Anterior cingulate cortex (tissue), 58 donors: ENCODE results near the gene ABHD12B.
"Not testable (repeated sequence)": the region's sequence is repeated elsewhere in the genome, so short reads cannot be mapped to it uniquely, and the experiment has no call there.

ENCODE experiments used
- DNase-seq, 58 donors: peaks; one replicate each; lab custom pipeline; 2025; lab: John Stamatoyannopoulos, UW

Gene ABHD12B

GRCh38 chr14:50883827-50884197, 12.0 kb downstream of the ABHD12B start:
- no peak for DNase-seq

- no peak for DNase-seq
Observed at GRCh38 chr14:50887476-50887875, 15.6 kb downstream of the ABHD12B start.

GRCh38 chr14:50892255-50892654, 20.4 kb downstream of the ABHD12B start:
- DNase-seq, result no peak

GRCh38 chr14:50896421-50896820, 24.6 kb downstream of the ABHD12B start:
- not testable (repeated sequence) for DNase-seq

GRCh38 chr14:50897005-50897404, 25.2 kb downstream of the ABHD12B start:
- not testable (repeated sequence) for DNase-seq

GRCh38 chr14:50897658-50898175, 25.9 kb downstream of the ABHD12B start:
- no peak for DNase-seq

GRCh38 chr14:50901361-50901760, 29.5 kb downstream of the ABHD12B start:
- no peak for DNase-seq

GRCh38 chr14:50904719-50905118, 32.9 kb downstream of the ABHD12B start:
- no peak for DNase-seq

GRCh38 chr14:50906326-50907065, 34.6 kb downstream of the ABHD12B start:
- DNase-seq, result peak in 2 of 58 donors; percentile 11 to 15

- DNase-seq, result peak in 2 of 58 donors; percentile 12 to 42
Observed at GRCh38 chr14:50910495-50911420, 38.9 kb downstream of the ABHD12B start.

- DNase-seq, result no peak
Observed at GRCh38 chr14:50917449-50917848, 45.6 kb downstream of the ABHD12B start.

GRCh38 chr14:50919524-50919923, 47.7 kb downstream of the ABHD12B start:
- not testable (repeated sequence) for DNase-seq

- DNase-seq, result no peak
Observed at GRCh38 chr14:50920482-50921230, 48.8 kb downstream of the ABHD12B start.

GRCh38 chr14:50922803-50923202, 51.0 kb downstream of the ABHD12B start:
- no peak for DNase-seq

- DNase-seq, result no peak
Observed at GRCh38 chr14:50924236-50924635, 52.4 kb downstream of the ABHD12B start.

GRCh38 chr14:50924843-50925242, 53.0 kb downstream of the ABHD12B start:
- no peak for DNase-seq

GRCh38 chr14:50926851-50927386, 55.1 kb downstream of the ABHD12B start:
- no peak for DNase-seq

GRCh38 chr14:50928002-50928635, 56.3 kb downstream of the ABHD12B start:
- DNase-seq, result peak in 4 of 58 donors; percentile 10 to 28 (median 26)

GRCh38 chr14:50929506-50929905, 57.7 kb downstream of the ABHD12B start:
- DNase-seq, result no peak

- DNase-seq, result peak in 1 of 58 donors; percentile 19
Observed at GRCh38 chr14:50931559-50931958, 59.7 kb downstream of the ABHD12B start.
